PC-9 (cell line): ENCODE measurements around the gene ITIH2.

ENCODE experiments used
- CTCF ChIP-seq: fragments of 200-600 bp; sonication (generic); conservative IDR thresholded peaks from 2 replicates; pipeline ENCODE4 v1.6.1; 2017; ENCODE audit warnings: mixed run types, antibody characterized with exemption, mild to moderate bottlenecking, moderate library complexity
- EZH2 ChIP-seq: fragments of 200-600 bp; sonication (generic); IDR thresholded peaks from 2 replicates; pipeline ENCODE4 v1.8.0; 2017; ENCODE audit warnings: antibody characterized with exemption, low read depth

DNA sequence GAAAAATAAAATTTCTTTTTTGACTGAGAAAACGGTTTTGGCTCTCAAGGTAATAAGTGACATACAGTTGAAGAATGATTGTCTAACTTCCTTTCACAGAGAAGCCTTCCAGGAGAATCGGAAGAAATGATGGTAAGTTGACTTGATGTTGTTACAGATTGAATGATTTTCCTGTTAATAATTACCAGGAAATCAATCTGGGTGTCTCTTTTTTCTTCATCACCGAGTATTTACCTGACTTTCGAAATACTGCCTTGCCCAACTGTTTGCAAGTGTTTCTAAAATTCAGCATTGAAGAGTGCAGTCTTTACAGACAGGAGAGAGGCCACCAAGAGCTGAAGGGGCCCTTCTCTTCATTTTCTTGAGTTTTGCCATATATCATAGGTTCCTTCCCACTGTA lies 4.0 kb downstream of the ITIH2 start:
- TF ChIP-seq CTCF = no peak
- TF ChIP-seq EZH2 = no peak
